ENCODE measurements around the gene TMEM74B. TPM values are rescaled to one million over a fixed set of nuclear protein-coding genes. Genes with fewer than 3 reads are reported as not detected.

Gene TMEM74B
- total and polyA plus RNA-seq, 10 of the 15 experiments (the other 5 are each of a cell fraction or from before 2014, with no cell fraction given) = 0.07 TPM; not detected in 9

- Histone ChIP-seq H3K79me2 (ENCODE audit: control insufficient read depth, insufficient read depth, low read length) (no peaks in the 10 kb centered on the region), H3K4me2 (ENCODE audit: control insufficient read depth, insufficient read depth) (peak within 1 kb of the TSS; percentile 100), H3K27me3 (replicated peaks in 1 of 2; ENCODE audit: control insufficient read depth in 2 of 2, insufficient read depth in 2 of 2, low read length in 1 of 2) (peaks cover 0 to 2% of the 10 kb centered on the region in 2 experiments; a peak in 2 of 4 replicates), H3K4me1 (ENCODE audit: control insufficient read depth, insufficient read depth, low read length) (no peaks in the 10 kb centered on the region), H3K27ac (ENCODE audit: control insufficient read depth, insufficient read depth) (no peak within 1 kb of the TSS), H3K9ac (ENCODE audit: control insufficient read depth, insufficient read depth, low read length) (no peak within 1 kb of the TSS), H3K9me3 (replicated peaks; ENCODE audit: control insufficient read depth, insufficient read depth, low read length) (no peaks in the 10 kb centered on the region), H3K4me3 (peak within 1 kb of the TSS; percentile 73), H2AFZ (ENCODE audit: control insufficient read depth, low read depth, low read length) (peak within 1 kb of the TSS; percentile 60; the same call in 1 of the 2 replicates), H3K36me3 (ENCODE audit: control insufficient read depth in 2 of 2, insufficient read depth in 2 of 2, low read length in 1 of 2) (no peaks in the 10 kb centered on the region), H4K20me1 (ENCODE audit: control insufficient read depth, insufficient read depth) (no peaks in the 10 kb centered on the region)
- in situ Hi-C loops (cut with MboI) = no loop called here
- no peak for FAIRE-seq
- ChIA-PET POLR2A (no interaction called here), RAD21 (ENCODE audit: unreplicated experiment) (no interaction called here), CTCF (interaction anchor here (1.6 kb wide), 1 partner anchor 10 kb away, joined by 4 read pairs; no protein-coding TSS in a partner anchor), SMC1A (ENCODE audit: uncharacterized antibody, unreplicated experiment) (no interaction called here)
- TF ChIP-seq PKNOX1 (IDR thresholded peaks at IDR 0.05) (no peak), TCF7 (IDR thresholded peaks at IDR 0.05; ENCODE audit: borderline replicate concordance) (no peak), RFX5 (IDR thresholded peaks at IDR 0.05; ENCODE audit: low read depth, low read length) (no peak), BHLHE40 (IDR thresholded peaks at IDR 0.05; ENCODE audit: borderline replicate concordance in 1 of 2, low read depth in 2 of 2, low read length in 1 of 2) (no peak), ETV6 (conservative IDR thresholded peaks at IDR 0.05 in 1 of 2, IDR thresholded peaks at IDR 0.05 in 1 of 2; ENCODE audit: borderline replicate concordance in 1 of 2, low read depth in 1 of 2) (no peak), NR2F1 (conservative IDR thresholded peaks at IDR 0.05) (no peak), HDAC2 (IDR thresholded peaks at IDR 0.05) (no peak), WRNIP1 (IDR thresholded peaks at IDR 0.05; ENCODE audit: borderline replicate concordance, low read depth, low read length) (no peak), KDM1A (IDR thresholded peaks at IDR 0.05; ENCODE audit: borderline replicate concordance) (no peak), ASH2L (IDR thresholded peaks at IDR 0.05; ENCODE audit: borderline replicate concordance, low read depth) (no peak), CHD4 (IDR thresholded peaks at IDR 0.05) (no peak), ZNF24 (IDR thresholded peaks at IDR 0.05) (no peak)
- intact Hi-C loops (cut with micrococcal nuclease; ENCODE audit: unreplicated experiment) = no loop called here
- 0% methylated on average over 16 of the region's 88 CpGs for WGBS (ENCODE audit: insufficient coverage, insufficient replicate concordance, low lambda C conversion rate, missing lambda C conversion rate)
- no TSS peak for BruUV-seq (replicated peaks)
- peak; percentile 92 for ATAC-seq
- DNase-seq (ENCODE audit: low read depth, low spot score) = no peak
These were observed 41.2 kb upstream of the TMEM74B start, which contains the start of gene RAD21L1 for GRCh38 chr20:1225783-1226654. RAD21L1 (plus strand) TSS chr20:1226044; CDS start chr20:1228454, 2,410 bp downstream.

All from GM12878 (cell line).